GM21526 (cell line): ENCODE results near the gene DCC.
"Not testable (repeated sequence)": the region's sequence is repeated elsewhere in the genome, so short reads cannot be mapped to it uniquely, and the experiment has no call there.

Experiments used
- ATAC-seq: cut with Tn5 transposase; IDR thresholded peaks from one replicate; pipeline ENCODE4 v1.9.1; 2021; ENCODE audit warnings: moderate library complexity; ENCODE audit not compliant: unreplicated experiment, low FRiP score

Gene DCC

DNA sequence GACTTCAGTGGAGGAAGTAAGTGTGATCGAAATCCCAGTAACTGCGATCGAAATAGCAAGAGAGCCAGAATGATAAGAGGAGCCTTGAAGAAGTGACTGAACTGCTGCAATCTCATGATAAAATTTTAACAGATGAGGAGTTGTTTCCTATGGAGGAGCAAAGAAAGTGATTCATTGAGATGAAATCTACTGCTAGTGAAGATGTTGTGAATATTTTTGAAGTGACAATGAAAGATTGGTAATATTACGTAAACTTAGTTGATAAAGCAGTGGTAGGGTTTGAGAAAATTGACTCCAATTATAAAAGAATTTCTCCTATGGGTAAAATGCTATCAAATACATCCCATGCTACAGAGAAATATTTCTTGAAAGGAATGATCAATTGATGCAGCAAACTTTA is 1103.8 kb downstream of the DCC start:
- no peak for ATAC-seq

DNA sequence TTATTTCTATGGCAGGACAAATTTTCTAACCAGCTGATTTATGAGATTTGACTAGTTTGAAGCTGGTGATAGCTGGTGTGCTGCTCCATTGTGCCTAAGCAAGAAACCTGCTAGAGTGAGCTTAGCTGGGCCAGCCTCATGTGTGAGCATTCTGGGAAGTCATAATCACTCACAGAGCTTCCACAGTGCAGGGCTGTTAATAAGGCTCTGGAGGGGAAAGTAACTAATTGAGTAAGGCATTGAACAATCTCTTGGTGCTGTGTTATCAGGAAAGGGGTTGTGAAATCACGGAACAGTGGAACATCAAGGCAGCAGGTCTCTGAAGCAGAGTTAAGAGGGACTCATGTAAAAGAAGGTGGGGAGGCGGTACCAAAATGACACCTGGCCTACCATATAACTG is 1111.9 kb downstream of the DCC start:
- ATAC-seq: no peak

DNA sequence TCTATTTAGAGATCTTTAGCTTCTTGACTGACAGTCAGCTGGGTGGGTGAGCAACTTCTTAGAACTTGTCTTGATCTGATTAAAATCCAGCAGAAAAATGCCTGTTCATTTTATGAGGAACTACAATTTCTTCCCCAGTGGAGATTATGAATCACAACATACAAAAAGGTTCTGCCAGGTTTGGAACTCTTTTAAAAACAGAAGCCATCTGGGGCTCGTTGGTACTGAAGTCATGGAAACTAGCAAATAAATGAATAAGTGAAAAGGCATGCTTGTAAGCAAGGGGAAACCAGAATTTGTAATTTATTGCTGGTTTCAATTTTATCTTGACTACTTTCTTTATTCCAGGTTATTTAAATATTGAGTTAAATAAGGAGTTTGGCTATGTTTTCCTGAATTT is 1117.1 kb downstream of the DCC start:
- ATAC-seq: no peak

DNA sequence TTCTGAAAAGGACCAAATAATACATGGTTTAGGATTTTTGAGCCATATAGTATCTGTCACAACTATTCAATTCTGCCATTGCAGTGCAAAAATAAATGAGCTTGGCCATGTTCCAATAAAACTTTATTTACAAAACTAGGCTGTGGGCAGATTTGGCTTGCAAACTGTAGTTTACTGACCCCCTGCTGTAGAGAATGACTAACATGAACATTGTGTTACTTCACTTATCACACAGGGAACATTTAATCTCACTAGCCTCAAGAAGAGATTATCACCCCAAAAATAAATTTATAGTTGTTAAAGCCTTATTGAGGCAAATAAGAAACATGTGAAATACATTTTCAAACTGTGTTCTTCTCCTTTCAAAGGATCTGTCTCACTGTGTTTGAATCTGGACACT is 1118.3 kb downstream of the DCC start:
- no peak for ATAC-seq

DNA sequence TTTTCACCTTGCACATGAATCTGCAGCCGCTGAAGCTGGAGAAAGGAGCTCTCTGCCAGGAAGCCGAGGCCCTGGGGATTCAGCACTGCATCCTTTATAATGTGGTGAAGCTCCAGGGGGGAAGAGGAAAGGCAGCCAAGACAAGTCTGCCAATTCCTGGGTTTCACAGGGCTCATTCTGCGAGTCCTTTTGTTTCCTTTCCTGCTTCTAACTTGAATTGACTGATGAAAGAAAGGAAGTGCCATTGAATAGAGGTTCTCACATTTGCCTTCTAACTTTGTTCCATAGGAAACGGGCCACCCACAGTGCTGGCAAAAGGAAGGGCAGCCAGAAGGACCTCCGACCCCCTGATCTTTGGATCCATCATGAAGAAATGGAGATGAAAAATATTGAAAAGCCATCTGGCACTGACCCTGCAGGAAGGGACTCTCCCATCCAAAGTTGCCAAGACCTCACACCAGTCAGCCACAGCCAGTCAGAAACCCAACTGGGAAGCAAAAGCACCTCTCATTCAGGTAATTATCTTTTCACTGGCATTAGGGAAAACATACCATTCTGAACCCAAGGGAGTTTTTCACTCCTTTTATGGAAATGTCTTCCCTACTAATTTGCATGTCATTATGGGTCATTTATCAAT is 1119.1 kb downstream of the DCC start:
- ATAC-seq: no peak

DNA sequence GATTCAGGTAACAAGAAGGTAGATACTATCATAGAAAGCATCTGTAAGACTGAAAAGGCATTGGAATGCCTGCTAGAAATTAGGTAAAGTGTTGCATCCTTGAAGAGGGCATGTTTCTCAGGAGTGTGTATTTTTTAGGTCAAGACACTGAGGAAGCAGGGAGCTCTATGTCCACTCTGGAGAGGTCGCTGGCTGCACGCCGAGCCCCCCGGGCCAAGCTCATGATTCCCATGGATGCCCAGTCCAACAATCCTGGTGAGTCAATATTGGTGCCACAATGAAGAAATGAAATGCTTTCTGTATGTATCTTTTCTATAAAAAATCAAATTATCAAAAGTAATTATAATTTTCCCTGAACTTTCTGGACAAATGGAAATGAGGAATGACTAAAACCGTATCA is 1127.8 kb downstream of the DCC start:
- ATAC-seq: no peak

DNA sequence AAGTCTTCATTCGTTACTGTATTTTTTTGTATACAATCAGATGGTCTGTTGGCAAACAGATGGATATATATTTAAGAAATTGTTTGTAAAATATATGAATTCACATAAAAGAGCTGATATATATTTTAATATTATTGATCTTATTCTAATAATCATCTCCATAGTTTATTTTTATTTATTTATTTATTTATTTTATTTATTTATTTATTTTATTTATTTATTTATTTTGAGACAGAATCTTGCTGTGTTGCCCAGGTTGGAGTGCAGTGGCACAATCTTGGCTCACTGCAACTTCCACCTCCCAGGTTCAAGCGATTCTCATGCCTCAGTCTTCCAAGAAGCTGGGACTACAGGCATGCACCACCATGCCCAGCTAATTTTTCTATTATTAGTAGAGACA is 1128.2 kb downstream of the DCC start:
- not testable (repeated sequence) for ATAC-seq

DNA sequence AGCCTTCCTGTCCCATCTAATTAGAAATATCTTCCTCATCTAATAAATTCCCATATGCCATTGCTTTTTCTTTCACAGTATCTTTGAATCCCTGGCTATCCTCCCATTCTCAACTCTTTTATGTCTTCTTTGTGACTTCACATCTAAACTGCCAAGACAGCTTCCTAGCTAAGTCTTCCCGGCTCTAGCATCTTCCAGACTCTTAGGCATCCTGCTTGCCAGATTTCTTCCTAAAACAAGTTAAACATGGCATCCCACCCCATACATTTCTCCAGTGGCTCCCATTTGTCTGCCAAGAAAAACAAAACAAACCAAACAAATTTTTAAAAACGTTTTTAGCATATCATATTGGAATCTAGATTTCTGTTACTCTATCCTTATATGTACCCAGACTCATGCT is 1132.5 kb downstream of the DCC start:
- ATAC-seq: no peak

DNA sequence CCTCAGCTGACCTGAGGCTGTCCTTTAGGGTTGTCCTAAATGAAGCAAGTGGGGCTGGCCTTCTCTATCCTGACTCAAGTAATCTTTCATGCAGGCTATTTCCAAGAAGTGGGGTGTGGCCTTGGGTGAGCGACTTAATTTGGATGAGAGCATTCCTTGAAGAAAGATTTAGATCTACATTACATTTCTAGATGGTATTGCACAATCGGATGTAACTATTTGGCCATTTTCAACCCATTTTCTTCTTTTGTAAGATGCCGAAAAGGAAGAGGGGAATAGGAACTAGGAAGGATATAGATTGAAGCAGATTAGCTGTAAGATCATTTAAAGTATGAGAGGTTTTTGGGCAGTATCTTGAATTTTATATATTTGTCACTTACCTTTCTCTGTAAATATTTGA is 1138.2 kb downstream of the DCC start:
- no peak for ATAC-seq

DNA sequence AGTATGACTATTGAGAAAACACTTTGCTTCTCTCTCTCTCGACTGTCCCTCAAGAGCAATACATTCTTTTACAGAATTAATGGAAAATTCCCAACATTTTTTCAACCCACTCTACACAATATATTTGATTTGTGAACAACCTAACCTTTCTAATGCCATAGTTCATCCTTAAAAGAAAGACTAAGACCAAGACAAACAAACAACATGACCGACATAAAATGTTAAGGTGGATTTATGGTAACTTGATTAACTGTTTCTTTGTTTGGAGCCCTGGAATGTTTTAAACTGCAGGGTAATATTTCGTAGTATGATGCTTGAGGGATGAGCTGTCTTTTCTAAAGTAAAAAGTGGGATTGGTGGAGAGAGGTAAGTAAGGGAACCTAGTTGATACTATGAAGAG is 1146.3 kb downstream of the DCC start:
- ATAC-seq: no peak

DNA sequence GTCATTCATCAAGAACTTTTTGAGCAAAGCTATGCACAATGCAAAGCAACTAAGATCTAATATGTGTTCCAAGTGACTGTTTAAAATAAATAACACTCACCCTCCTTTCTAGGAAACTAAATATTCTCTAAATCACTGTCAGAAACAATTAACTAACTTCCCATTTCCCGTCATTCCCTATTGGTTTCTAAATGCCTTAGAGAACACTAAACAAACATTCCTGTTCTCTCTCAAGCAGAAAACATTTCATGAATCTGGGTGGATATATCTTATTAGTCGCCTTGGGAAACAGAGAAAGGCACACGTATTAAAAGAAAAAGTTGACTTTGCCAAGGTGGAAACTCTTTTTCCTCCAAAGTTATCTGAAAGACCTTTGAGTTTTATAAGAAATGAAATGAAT is 1149.3 kb downstream of the DCC start:
- ATAC-seq: no peak

DNA sequence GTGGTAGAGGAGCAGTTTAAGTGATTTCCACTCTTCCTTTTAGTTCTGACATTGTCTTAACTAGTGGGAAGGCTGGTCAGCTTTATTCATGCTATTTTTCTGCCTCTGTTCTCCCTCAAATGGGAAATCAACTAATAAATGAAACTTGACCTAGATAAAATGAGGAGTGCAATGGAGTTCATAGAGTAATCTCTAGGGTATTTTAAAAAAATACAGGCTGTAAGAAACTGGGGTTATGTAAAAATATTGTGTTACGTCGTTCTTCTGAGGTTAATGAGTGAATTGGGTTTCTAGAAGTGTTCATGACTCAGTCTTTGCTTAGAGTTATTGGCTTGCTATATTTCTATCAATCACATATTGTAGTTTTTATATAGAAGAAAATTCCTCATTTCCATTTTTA is 1150.0 kb downstream of the DCC start:
- ATAC-seq: no peak

DNA sequence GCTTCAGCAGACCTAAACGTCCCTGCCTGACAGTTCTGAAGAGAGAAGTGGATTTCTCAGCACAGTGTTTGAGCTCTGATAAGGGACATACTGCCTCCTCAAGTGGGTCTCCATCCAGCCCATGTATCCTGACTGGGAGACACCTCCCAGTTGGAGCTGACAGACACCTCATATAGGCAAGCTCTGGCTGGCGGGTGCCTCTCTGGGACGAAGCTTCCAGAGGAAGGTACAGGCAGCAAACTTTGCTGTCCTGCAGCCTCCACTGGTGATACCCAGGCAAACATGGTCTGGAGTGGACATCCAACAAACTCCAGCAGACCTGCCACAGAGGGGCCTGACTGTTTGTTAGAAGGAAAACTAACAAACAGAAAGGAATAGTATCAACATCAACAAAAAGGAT is 1156.0 kb downstream of the DCC start:
- ATAC-seq: no peak

DNA sequence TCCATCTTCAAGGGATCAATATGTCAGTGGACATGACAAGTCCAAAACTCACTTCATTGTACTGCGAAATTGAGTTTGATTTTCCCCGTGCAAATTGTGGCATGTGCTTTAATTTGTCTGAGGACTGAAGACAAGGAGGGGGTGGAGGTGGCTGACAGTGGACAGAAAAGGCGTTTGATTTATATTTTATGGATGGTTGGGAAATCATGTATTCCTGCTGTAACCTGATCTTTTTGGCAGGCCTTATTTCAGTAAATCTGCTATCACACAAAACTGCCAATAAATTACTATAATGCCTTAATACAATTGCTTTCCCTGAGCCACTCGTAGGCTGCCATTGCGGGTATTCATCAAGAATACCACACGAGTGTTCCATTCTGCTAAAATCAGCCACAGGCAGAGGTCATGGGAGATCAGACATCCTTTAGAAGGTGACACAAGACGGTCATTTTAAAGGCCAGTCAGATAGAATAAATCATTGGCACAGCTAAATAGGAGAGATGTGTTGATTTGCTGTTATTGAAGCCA is 1164.0 kb downstream of the DCC start:
- ATAC-seq: no peak

DNA sequence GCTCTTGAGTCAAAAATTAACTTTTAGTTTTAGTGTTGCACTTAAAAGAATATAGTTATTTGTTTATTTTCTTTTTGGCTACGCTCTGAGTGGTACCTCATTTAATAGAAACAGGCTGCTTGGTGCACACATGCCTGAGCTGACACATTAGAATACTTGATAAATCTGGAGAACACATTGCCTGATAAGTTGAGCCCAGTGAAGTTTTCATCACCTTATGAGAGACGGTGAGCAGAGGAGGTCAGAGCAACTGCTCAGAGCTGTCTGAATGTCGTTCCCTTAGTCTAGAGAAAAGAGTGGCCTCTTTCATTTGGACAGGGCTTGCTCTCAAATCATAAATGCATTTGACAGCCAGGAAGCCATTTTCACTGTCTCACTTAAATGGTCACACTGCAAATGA is 1168.5 kb downstream of the DCC start:
- ATAC-seq: no peak

DNA sequence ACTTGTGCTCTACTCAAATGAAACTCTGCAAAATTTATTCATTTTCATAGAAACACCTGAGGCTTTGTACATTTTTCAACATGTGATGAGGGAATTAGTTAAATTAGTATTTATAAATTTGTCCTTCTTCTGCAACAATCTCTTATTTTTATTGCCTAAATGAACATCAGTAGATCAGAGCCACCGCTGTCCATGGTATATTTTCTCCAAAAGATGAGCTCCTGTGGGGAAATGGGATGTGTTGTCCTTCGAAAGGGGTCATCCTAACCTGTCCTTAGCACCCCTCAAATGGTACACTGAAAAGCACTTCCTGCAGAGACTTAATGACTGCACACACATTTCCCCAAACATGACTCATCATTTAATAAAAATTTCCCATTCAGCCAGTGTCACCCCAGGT is 1169.9 kb downstream of the DCC start:
- ATAC-seq: no peak

DNA sequence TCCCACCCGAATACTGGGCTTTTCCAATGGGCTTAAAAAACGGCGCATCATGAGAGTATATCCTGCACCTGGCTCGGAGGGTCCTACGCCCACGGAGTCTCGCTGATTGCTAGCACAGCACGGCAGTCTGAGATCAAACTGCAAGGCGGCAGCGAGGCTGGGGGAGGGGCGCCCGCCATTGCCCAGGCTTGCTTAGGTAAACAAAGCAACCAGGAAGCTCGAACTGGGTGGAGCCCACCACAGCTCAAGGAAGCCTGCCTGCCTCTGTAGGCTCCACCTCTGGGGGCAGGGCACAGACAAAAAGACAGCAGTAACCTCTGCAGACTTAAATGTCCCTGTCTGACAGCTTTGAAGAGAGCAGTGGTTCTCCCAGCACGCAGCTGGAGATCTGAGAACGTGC is 1171.7 kb downstream of the DCC start:
- not testable (repeated sequence) for ATAC-seq

DNA sequence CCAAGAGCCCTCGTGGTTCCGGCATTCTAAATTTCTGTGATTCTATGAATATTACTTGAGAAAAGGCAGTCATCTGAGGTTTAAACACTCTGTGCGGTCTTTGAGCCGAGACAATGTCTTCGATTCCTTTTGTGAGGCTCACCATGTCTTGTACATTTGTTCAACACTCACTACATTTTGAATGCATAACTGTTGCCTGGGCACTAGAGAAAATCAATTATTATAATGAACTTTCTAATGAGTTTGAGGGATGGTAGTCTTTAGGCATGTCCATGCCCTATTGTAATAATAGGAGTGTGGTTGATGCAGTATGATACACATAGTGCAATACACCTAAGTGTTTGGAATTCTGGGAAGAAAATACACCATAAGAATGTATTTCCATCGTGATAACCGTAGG is 1181.1 kb downstream of the DCC start:
- ATAC-seq: no peak

DNA sequence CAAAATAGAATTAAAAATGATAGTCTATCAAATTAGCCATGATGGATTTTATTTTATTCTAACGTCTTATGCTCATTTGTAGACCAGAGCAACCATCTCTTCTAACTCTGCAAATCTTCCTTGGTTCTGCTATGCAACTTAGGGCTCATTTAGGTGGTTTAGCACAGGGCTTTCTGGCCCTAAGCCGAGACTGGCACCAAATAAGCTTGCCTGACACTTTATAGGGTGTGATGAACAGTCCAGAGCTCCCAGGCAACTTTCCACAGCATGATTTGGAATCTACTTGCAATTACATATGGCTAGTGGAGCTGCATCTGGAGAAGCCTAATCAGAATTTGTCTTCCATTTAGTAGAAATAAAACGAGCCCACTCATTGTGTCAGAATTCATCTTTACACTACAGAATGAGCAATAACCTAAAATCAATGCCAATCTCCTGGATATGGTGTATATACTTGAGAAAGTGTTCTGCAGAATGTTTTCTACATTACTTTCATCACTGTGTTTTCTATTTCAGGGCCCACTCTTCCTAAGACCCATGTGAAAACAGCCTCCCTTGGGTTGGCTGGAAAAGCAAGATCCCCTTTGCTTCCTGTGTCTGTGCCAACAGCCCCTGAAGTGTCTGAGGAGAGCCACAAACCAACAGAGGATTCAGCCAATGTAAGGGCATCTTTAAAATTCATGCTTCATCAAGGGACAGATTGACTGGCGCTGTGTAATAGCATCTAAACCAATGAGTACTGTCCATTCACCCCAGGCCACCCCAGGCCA is 1186.3 kb downstream of the DCC start:
- ATAC-seq: no peak

DNA sequence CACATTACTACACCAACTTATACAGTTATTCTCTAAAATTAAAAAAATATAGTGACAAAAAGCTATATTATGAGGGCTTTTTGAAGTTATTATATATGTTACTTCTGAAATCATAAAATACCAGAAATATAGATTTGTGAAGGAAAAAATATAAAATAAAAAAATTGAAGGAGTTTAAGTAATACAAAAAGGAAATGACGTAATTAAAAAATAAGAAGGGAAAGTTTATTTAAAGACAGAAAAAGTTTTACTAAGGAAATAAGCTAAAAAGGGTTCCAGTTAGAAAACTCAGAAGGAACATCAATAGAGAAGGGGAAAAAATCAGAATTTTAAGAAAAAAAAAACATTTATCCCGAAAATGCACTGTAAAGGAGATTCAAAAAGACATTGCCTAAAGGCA is 1187.4 kb downstream of the DCC start:
- ATAC-seq: no peak

DNA sequence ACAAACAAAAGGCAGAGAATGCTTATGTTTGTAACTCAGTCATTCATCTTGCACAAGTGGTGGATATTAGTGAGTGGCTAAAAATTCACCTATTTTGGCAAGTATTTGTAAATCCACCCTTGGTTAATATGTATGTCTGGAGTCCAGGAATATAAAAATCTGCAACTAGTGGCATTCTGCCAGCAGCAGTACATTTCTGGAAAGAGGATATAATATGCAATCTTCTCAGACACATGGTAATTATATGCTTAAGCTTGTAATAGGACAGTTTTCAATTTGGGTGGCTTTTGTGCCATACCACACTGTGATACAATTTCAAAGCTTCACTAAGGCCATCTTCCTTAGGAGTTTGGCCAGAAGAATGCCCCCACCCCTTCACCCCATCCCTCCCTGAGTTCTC is 1191.2 kb downstream of the DCC start:
- no peak for ATAC-seq

DNA sequence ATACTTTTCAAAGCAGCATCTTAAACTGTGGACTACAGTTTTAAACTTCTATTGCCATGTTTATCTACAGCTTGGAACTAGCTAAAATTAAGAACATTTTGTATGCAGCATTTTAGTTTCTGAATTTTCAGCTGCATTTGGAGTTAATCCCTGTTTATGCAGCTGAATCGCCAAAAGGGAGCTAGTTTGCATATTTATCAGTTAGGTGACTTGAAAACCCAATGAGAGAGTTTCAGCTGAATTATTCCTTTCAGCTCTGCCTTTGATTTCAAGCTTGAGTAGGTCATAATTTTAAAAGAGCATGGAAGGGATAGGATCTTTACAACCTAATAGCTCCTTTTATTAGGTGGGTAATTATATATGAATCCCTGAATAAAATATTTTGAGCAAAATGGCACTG is 1191.9 kb downstream of the DCC start:
- ATAC-seq: no peak
